ENCODE results near the gene ZNF697.

- TF ChIP-seq CTCF (IDR thresholded peaks at IDR 0.05) (peak in 3 of 6 experiments; percentile 40 to 59 (median 57)), POLR2A (IDR thresholded peaks at IDR 0.05) (peak; percentile 52 to 94)
These were observed at the start of gene ZNF697 for GRCh38 chr1:119647734-119648619.

Measured in thyroid gland (tissue), 4 donors.